ENCODE data around the gene PCDHGA12. TPM values are rescaled to one million over a fixed set of nuclear protein-coding genes. Genes with fewer than 3 reads are reported as not detected.
"Not testable (repeated sequence)": the region's sequence is repeated elsewhere in the genome, so short reads cannot be mapped to it uniquely, and the experiment has no call there.

The PCDHGA12 gene
- total RNA-seq, 2 donors from 2014 or later = 5.2 to 11.6 TPM

DNA sequence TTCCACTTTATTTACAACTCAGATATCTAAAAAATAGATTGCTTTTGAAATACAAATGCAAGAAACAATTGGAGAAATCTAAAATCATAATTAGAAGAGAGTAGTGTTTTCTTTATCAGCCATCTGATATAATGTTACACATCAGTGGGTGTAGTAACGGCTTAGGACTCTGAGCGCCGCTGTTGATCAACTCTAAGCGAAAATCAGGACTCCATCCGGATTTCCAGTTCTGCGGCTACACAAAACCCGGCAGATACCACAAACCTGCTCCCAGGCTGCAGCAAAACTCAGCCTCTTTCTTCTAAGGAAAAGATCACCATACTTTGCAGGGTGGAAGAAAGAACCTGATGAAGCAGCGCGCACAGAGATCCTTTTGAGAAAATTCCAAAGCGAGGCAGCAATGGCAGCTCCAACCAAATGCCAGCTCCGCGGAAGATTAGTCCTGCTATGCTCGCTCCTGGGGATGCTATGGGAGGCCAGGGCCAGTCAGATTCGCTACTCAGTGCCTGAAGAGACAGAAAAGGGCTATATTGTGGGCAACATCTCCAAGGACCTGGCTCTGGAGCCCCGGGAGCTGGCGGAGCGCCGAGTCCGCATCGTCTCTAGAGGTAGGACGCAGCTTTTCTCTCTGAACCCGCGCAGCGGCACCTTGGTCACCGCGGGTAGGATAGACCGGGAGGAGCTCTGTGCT, 27.6 kb upstream of the PCDHGA12 start, which contains the start of gene PCDHGA9:
PCDHGA9 (plus strand) TSS at position 226 of the 691 bp plus-strand sequence; CDS start at position 401, 175 bp downstream.
- intact Hi-C loops (cut with DNase I) = no loop called here
- no peak for DNase-seq (ENCODE audit: low spot score)

- intact Hi-C loops (cut with DNase I) = no loop called here
These were observed 26.9 kb upstream of the PCDHGA12 start for GRCh38 chr5:141403387-141403786.

DNA sequence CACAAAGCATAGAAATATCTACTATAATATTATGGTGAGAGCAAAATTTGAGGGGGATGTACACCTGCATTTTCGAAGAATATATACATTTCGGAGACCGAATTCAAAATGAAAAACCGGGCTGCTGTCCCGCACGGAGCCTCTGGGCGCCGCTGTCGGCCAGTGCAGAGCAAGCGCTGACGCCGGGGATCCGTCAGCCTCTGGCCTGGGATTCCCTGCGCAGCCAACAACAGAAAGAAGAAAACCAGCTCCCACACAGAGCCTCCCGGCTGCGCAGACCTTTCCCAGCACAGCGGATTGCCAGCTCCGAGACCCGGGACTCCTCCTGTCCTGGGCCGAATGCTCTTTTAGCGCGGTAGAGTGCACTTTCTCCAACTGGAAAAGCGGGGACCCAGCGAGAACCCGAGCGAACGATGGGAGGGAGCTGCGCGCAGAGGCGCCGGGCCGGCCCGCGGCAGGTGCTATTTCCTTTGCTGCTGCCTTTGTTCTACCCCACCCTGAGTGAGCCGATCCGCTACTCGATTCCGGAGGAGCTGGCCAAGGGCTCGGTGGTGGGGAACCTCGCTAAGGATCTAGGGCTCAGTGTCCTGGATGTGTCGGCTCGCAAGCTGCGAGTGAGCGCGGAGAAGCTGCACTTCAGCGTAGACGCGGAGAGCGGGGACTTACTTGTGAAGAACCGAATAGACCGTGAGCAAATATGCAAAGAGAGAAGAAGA, 22.4 kb upstream of the PCDHGA12 start, which contains the start of gene PCDHGB6:
PCDHGB6 (plus strand) TSS at position 232 of the 716 bp plus-strand sequence; CDS start at position 414, 182 bp downstream.
- intact Hi-C loops (cut with DNase I) = not testable (repeated sequence)
- peak; percentile 78 for DNase-seq (ENCODE audit: low spot score)

More at GRCh38 chr5:141403387-141403786, 26.9 kb upstream of the PCDHGA12 start:
- no peak for DNase-seq (ENCODE audit: low spot score)

GRCh38 chr5:141409598-141410306, 20.6 kb upstream of the PCDHGA12 start:
- intact Hi-C loops (cut with DNase I) = loop anchor here (10.0 kb wide), 2 partner anchors 145 to 155 kb away; no protein-coding TSS in a partner anchor
- peak; percentile 63 for DNase-seq (ENCODE audit: low spot score)

DNA sequence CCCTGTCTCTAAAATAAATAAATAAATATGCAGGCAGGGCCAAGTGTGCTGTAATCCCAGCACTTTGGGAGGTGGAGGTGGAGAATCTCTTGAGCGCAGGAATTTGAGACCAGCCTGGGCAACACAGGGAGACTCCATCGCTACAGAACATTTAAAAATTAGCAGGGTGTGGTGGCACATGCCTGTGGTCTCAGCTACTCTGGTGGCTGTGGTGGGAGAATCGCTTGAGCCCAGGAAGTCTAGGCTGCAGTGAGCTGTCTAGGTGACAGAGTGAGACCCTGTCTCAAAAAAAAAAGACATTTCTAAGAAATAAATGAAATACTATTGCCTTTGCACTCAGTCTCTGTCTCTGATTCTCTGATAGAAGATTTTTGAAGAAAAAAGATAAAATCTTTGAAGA, 18.7 kb upstream of the PCDHGA12 start:
- intact Hi-C loops (cut with DNase I) = loop anchor here (10.0 kb wide), 2 partner anchors 143 to 153 kb away; no protein-coding TSS in a partner anchor
- no peak for DNase-seq (ENCODE audit: low spot score)

- DNase-seq (ENCODE audit: low spot score) = peak; percentile 73
- intact Hi-C loops (cut with DNase I) = loop anchor here (10.0 kb wide), 2 partner anchors 142 to 152 kb away; no protein-coding TSS in a partner anchor
These were observed 17.3 kb upstream of the PCDHGA12 start, which contains the start of gene PCDHGA10 for GRCh38 chr5:141412854-141413539. Gene PCDHGA10 (plus strand): TSS chr5:141412987. CDS start chr5:141413176, 189 bp downstream.

- intact Hi-C loops (cut with DNase I) = loop anchor here (10.0 kb wide), 2 partner anchors 141 to 151 kb away; no protein-coding TSS in a partner anchor
- peak; percentile 73 for DNase-seq (ENCODE audit: low spot score)
These were observed 16.7 kb upstream of the PCDHGA12 start for GRCh38 chr5:141413540-141414069.

GRCh38 chr5:141414548-141415274, 15.6 kb upstream of the PCDHGA12 start:
- intact Hi-C loops (cut with DNase I) = loop anchor here (10.0 kb wide), 2 partner anchors 140 to 150 kb away; no protein-coding TSS in a partner anchor
- not testable (repeated sequence) for DNase-seq (ENCODE audit: low spot score)

DNA sequence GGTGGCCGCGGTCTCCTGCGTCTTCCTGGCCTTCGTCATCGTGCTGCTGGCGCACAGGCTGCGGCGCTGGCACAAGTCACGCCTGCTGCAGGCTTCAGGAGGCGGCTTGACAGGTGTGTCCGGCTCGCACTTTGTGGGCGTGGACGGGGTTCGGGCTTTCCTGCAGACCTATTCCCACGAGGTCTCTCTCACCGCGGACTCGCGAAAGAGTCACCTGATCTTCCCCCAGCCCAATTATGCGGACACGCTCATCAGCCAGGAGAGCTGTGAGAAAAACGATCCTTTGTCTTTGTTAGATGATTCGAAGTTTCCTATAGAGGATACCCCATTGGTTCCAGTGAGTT, 15.1 kb upstream of the PCDHGA12 start:
- peak; percentile 72 for DNase-seq (ENCODE audit: low spot score)
- intact Hi-C loops (cut with DNase I) = loop anchor here (10.0 kb wide), 2 partner anchors 140 to 150 kb away; no protein-coding TSS in a partner anchor

DNA sequence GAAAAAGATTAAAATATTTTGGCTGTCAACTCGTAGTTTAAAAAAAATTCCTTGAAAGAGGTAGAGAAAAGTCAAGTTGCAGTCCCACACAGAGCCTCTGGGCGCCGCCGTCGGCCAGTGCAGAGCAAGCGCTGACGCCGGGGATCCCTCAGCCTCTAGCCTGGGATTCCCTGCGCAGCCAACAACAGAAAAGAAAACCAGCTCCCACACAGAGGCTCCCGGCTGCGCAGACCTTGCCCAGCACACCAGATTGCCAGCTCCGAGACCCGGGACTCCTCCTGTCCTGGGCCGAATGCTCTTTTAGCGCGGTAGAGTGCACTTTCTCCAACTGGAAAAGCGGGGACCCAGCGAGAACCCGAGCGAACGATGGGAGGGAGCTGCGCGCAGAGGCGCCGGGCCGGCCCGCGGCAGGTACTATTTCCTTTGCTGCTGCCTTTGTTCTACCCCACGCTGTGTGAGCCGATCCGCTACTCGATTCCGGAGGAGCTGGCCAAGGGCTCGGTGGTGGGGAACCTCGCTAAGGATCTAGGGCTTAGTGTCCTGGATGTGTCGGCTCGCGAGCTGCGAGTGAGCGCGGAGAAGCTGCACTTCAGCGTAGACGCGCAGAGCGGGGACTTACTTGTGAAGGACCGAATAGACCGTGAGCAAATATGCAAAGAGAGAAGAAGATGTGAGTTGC, 12.7 kb upstream of the PCDHGA12 start, which contains the start of gene PCDHGB7:
PCDHGB7 (plus strand) TSS at position 184 of the 679 bp plus-strand sequence; CDS start at position 367, 183 bp downstream.
- intact Hi-C loops (cut with DNase I) = loop anchor here (10.0 kb wide), 2 partner anchors 137 to 147 kb away; no protein-coding TSS in a partner anchor

GRCh38 chr5:141419074-141419880, 11.0 kb upstream of the PCDHGA12 start:
- no peak for DNase-seq (ENCODE audit: low spot score)

More for the DNA sequence above, 12.7 kb upstream of the PCDHGA12 start, which contains the start of gene PCDHGB7:
- DNase-seq (ENCODE audit: low spot score) = peak; percentile 90

GRCh38 chr5:141420855-141421488, 9.3 kb upstream of the PCDHGA12 start, which contains the start of gene PCDHGA11:
Gene PCDHGA11 (plus strand): TSS chr5:141421051. CDS start chr5:141421228, 177 bp downstream.
- intact Hi-C loops (cut with DNase I) = loop anchor here in 1 of 2 donors (10.0 kb wide), 1 partner anchor 104 kb away; no protein-coding TSS in a partner anchor
- peak; percentile 80 for DNase-seq (ENCODE audit: low spot score)

More at GRCh38 chr5:141419074-141419880, 11.0 kb upstream of the PCDHGA12 start:
- intact Hi-C loops (cut with DNase I) = loop anchor here (10.0 kb wide), 2 partner anchors 136 to 146 kb away; no protein-coding TSS in a partner anchor

DNA sequence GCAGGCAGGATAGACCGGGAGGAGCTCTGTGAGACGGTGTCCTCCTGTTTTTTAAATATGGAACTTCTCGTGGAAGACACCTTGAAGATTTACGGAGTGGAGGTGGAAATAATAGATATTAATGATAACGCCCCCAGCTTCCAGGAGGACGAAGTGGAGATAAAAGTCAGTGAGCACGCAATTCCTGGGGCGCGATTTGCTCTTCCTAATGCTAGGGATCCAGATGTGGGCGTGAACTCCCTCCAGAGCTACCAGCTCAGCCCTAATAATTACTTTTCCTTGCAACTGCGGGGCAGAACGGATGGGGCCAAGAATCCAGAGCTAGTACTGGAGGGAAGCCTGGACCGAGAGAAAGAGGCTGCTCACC, 8.8 kb upstream of the PCDHGA12 start:
- DNase-seq (ENCODE audit: low spot score) = no peak
- intact Hi-C loops (cut with DNase I) = loop anchor here in 1 of 2 donors (10.0 kb wide), 1 partner anchor 103 kb away; no protein-coding TSS in a partner anchor

DNA sequence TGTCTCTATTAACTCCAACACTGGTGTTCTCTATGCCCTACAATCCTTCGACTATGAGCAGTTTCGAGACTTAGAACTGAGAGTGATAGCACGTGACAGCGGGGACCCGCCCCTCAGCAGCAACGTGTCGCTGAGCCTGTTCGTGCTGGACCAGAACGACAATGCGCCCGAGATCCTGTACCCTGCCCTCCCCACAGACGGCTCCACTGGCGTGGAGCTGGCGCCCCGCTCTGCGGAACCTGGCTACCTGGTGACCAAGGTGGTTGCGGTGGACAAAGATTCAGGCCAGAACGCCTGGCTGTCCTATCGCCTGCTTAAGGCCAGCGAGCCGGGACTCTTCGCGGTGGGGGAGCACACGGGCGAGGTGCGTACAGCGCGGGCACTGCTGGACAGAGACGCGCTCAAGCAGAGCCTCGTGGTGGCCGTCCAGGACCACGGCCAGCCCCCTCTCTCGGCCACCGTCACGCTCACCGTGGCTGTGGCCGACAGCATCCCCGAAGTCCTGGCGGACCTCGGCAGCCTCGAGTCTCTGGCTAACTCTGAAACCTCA, 7.5 kb upstream of the PCDHGA12 start:
- no peak for DNase-seq (ENCODE audit: low spot score)
- intact Hi-C loops (cut with DNase I) = loop anchor here in 1 of 2 donors (10.0 kb wide), 1 partner anchor 102 kb away; no protein-coding TSS in a partner anchor
